ENCODE data around the gene PLAAT4.

Gene PLAAT4

GRCh38 chr11:63536669-63537292, at the start of gene PLAAT4:
TSS of gene PLAAT4 (plus strand) at chr11:63536808. CDS start at chr11:63536869, 61 bp downstream.
- DNase-seq, result no peak

GRCh38 chr11:63488789-63489188, 47.8 kb upstream of the PLAAT4 start:
- DNase-seq, result no peak

GRCh38 chr11:63489879-63490278, 46.7 kb upstream of the PLAAT4 start:
- DNase-seq, result no peak

GRCh38 chr11:63490551-63491239, 45.9 kb upstream of the PLAAT4 start, which contains the start of gene PLAAT5:
TSS of gene PLAAT5 (minus strand) at chr11:63491167. CDS start at chr11:63491034, 133 bp downstream.
- no peak for DNase-seq

GRCh38 chr11:63491240-63491587, 45.4 kb upstream of the PLAAT4 start:
- DNase-seq, result no peak

- no peak for DNase-seq
Measured at GRCh38 chr11:63491636-63492372, 44.8 kb upstream of the PLAAT4 start.

GRCh38 chr11:63492441-63492840, 44.2 kb upstream of the PLAAT4 start:
- no peak for DNase-seq

- no peak for DNase-seq
Measured at GRCh38 chr11:63493127-63493526, 43.5 kb upstream of the PLAAT4 start.

- DNase-seq, result no peak
Measured at GRCh38 chr11:63494975-63495374, 41.6 kb upstream of the PLAAT4 start.

- no peak for DNase-seq
Measured at GRCh38 chr11:63499874-63500273, 36.7 kb upstream of the PLAAT4 start.

GRCh38 chr11:63501236-63501635, 35.4 kb upstream of the PLAAT4 start:
- DNase-seq, result no peak

- DNase-seq, result no peak
Measured at GRCh38 chr11:63502252-63502820, 34.3 kb upstream of the PLAAT4 start.

GRCh38 chr11:63503492-63503891, 33.1 kb upstream of the PLAAT4 start:
- no peak for DNase-seq

GRCh38 chr11:63504054-63504453, 32.6 kb upstream of the PLAAT4 start:
- no peak for DNase-seq

GRCh38 chr11:63504933-63505586, 31.5 kb upstream of the PLAAT4 start:
- DNase-seq, result no peak

GRCh38 chr11:63505857-63506528, 30.6 kb upstream of the PLAAT4 start, which contains the start of gene LGALS12:
TSS of gene LGALS12 (plus strand) at chr11:63506084. CDS start at chr11:63506459, 375 bp downstream.
- DNase-seq, result no peak

GRCh38 chr11:63506876-63507275, 29.7 kb upstream of the PLAAT4 start:
- DNase-seq, result no peak

GRCh38 chr11:63507511-63507910, 29.1 kb upstream of the PLAAT4 start:
- no peak for DNase-seq

GRCh38 chr11:63508009-63508408, 28.6 kb upstream of the PLAAT4 start:
- no peak for DNase-seq

- no peak for DNase-seq
Measured at GRCh38 chr11:63508745-63509144, 27.9 kb upstream of the PLAAT4 start.

- DNase-seq, result no peak
Measured at GRCh38 chr11:63510360-63511047, 26.1 kb upstream of the PLAAT4 start.
